ENCODE results near the gene MARS2.

GRCh38 chr2:197673106-197673505 lies 32.1 kb upstream of the MARS2 start:
- no peak for TF ChIP-seq EZH2 (IDR thresholded peaks at IDR 0.05; ENCODE audit: borderline replicate concordance, low read length)
- no peak for TF ChIP-seq CTCF (IDR thresholded peaks at IDR 0.05; ENCODE audit: low read length)
